MM.1S (cell line): Measurements from ENCODE around the gene CCDC88B.
A peak's percentile ranks its signal among the peaks of the same experiment; 100 is the strongest.

Experiments
- DNase-seq: peaks from one replicate; pipeline ENCODE4 v3.0.0-alpha.2; 2015
- H2AFZ ChIP-seq: fragments of 300-600 bp; sonication (generic); 2 replicates; pipeline ENCODE4 v1.6.0; 2016; ENCODE audit warnings: antibody characterized with exemption, low read length
- H3F3A ChIP-seq: fragments of 300-600 bp; sonication (generic); 2 replicates; pipeline ENCODE4 v1.6.1; 2016; ENCODE audit warnings: mild to moderate bottlenecking, antibody characterized with exemption, low read length, moderate library complexity, mixed read lengths; ENCODE audit not compliant: insufficient read depth
- H3K27ac ChIP-seq: fragments of 300-600 bp; sonication (generic); 2 replicates; pipeline ENCODE4 v1.5.1; 2016; ENCODE audit warnings: mild to moderate bottlenecking, low read length
- H3K27me3 ChIP-seq: fragments of 300-600 bp; sonication (generic); replicated peaks from 2 replicates; pipeline ENCODE4 v1.6.0; 2016; ENCODE audit warnings: low read length; ENCODE audit not compliant: insufficient read depth
- H3K36me3 ChIP-seq: fragments of 300-600 bp; sonication (generic); replicated peaks from 2 replicates; pipeline ENCODE4 v1.6.1; 2016; ENCODE audit warnings: mild to moderate bottlenecking, low read length, mixed read lengths; ENCODE audit not compliant: insufficient read depth
- H3K4me1 ChIP-seq: fragments of 300-600 bp; sonication (generic); 2 replicates; pipeline ENCODE4 v1.6.1; 2016; ENCODE audit warnings: low read length, mixed read lengths
- H3K4me2 ChIP-seq: fragments of 300-600 bp; sonication (generic); 2 replicates; pipeline ENCODE4 v1.6.0; 2016; ENCODE audit warnings: low read depth, low read length
- H3K4me3 ChIP-seq: fragments of 300-600 bp; sonication (generic); 2 replicates; pipeline ENCODE4 v1.5.1; 2016; ENCODE audit warnings: low read length, mixed read lengths
- H3K79me2 ChIP-seq: fragments of 300-600 bp; sonication (generic); 2 replicates; pipeline ENCODE4 v1.6.1; 2016; ENCODE audit warnings: mixed run types, low read length, mixed read lengths
- H3K9ac ChIP-seq: fragments of 300-600 bp; sonication (generic); 2 replicates; pipeline ENCODE4 v1.6.1; 2016; ENCODE audit warnings: low read length, mixed read lengths
- H3K9me2 ChIP-seq: fragments of 300-600 bp; sonication (generic); replicated peaks from 2 replicates; pipeline ENCODE4 v1.6.1; 2016; ENCODE audit warnings: mild to moderate bottlenecking, low read length, mixed read lengths; ENCODE audit not compliant: insufficient read depth
- H3K9me3 ChIP-seq: fragments of 300-600 bp; sonication (generic); replicated peaks from 2 replicates; pipeline ENCODE4 v1.6.1; 2016; ENCODE audit warnings: mild to moderate bottlenecking, low read length, mixed read lengths; ENCODE audit not compliant: insufficient read depth
- H4K20me1 ChIP-seq: fragments of 300-600 bp; sonication (generic); 2 replicates; pipeline ENCODE4 v1.6.1; 2016; ENCODE audit warnings: mild to moderate bottlenecking, low read length, moderate library complexity, mixed read lengths; ENCODE audit not compliant: insufficient read depth
- CTCF ChIP-seq: fragments of 300-600 bp; sonication (generic); IDR thresholded peaks from 2 replicates; pipeline ENCODE4 v1.5.1; 2016; ENCODE audit warnings: antibody characterized with exemption, low read length, mixed read lengths
- EZH2 ChIP-seq: fragments of 300-600 bp; sonication (generic); optimal IDR thresholded peaks from 2 replicates; pipeline ENCODE3; 2017; ENCODE audit warnings: low read depth, mild to moderate bottlenecking, antibody characterized with exemption, low read length, mixed read lengths
- EZH2phosphoT487 ChIP-seq: fragments of 300-600 bp; sonication (generic); IDR thresholded peaks from 2 replicates; pipeline ENCODE4 v1.6.1; 2018; ENCODE audit warnings: antibody characterized with exemption, low read length

Gene CCDC88B

DNA sequence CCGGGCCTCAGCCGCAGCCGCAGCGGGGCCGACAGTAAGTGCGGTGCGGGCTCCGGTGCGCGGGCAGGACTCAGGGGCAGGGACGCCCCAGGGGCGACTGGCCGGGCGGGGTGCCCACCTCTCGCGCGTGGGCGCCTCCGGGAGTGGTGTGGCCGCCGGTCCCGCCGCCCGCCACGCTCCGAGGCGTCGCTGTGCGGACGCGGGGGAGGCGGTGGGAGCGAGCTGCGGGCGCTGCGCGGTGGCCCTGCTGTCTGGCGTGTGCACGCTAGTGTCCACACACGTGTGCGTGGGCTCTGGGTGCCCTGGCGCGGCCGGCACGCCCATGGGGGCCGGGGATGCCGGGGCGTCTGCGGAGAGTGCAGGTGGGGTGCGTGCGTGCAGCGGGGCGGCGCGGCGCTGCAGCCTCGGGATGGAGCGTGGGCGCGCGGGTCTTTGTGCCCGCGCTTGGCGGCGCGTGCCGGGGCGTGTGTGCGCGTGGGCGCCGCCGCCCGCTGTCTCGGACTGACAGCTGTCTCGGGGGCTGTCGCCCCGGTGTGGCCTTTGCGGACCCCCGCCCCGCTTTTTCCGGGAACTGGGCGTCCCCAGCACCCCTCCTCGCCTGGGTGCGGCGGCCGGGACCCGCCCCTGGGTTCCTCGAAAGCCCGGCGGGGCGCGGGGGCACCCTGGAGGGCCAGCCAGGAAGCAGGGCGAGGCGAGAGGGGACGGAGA, 48.1 kb upstream of the CCDC88B start:
- no peak for TF ChIP-seq EZH2phosphoT487
- TF ChIP-seq EZH2 = no peak
- no peak for TF ChIP-seq CTCF
- H3K9me3 ChIP-seq = no peaks in the 10 kb centered on the region
- no peak overlapping the region for H2AFZ ChIP-seq
- no peak overlapping the region for H3K9ac ChIP-seq
- H3K4me3 ChIP-seq = no peak overlapping the region
- peaks cover 58% of the 10 kb centered on the region for H3K27me3 ChIP-seq
- H3K79me2 ChIP-seq = no peaks in the 10 kb centered on the region
- peak overlapping the region; percentile 12; the same call in 1 of the 2 replicates for H3K4me2 ChIP-seq
- no peak for DNase-seq
- no peaks in the 10 kb centered on the region for H3K36me3 ChIP-seq
- no peaks in the 10 kb centered on the region for H4K20me1 ChIP-seq
- no peaks in the 10 kb centered on the region for H3K4me1 ChIP-seq
- H3F3A ChIP-seq = 0 out of 2 replicates have a peak, but pooled peaks cover 5% of the 10 kb centered on the region
- no peaks in the 10 kb centered on the region for H3K9me2 ChIP-seq
- H3K27ac ChIP-seq = no peak overlapping the region

DNA sequence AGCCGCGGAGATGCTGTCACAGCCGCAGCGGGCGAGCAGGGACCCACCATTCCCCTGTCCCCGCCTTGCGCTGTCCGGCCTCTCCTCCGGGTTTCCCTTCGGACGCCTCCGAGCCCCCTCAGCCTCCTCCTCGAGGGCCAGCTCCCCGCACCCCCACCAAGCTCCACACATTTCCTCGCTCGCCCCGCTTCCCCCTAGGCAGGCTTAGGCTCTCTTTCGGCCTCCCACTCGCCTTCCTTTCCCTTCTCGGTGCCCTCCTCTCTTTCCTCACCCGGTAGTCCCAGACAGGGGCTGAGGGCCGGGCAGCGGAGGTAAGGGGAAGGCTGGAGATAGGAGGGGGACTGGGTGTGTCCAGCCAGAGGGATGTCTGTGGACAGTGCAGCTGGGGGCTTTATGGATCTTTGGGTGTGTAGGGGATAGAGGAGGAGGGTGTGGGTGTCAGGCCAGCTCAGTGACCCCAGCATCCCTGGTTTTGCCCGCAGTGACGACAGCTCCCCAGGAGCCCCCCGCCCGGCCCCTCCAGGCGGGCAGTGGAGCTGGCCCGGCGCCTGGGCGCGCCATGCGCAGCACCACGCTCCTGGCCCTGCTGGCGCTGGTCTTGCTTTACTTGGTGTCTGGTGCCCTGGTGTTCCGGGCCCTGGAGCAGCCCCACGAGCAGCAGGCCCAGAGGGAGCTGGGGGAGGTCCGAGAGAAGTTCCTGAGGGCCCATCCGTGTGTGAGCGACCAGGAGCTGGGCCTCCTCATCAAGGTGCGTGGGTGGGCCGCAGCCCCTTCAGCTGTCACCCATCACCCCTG, 47.3 kb upstream of the CCDC88B start:
- no peak overlapping the region for H3K4me3 ChIP-seq
- H2AFZ ChIP-seq = no peak overlapping the region
- H3K9ac ChIP-seq = no peak overlapping the region
- H3F3A ChIP-seq = 0 out of 2 replicates have a peak, but pooled peaks cover 5% of the 10 kb centered on the region
- no peaks in the 10 kb centered on the region for H3K4me1 ChIP-seq
- no peaks in the 10 kb centered on the region for H3K9me3 ChIP-seq
- no peak overlapping the region for H3K27ac ChIP-seq
- no peak for TF ChIP-seq EZH2phosphoT487
- TF ChIP-seq EZH2 = peak; percentile 43
- H3K79me2 ChIP-seq = no peaks in the 10 kb centered on the region
- no peaks in the 10 kb centered on the region for H3K36me3 ChIP-seq
- H3K27me3 ChIP-seq = peaks cover 65% of the 10 kb centered on the region
- H4K20me1 ChIP-seq = no peaks in the 10 kb centered on the region
- peak overlapping the region; percentile 12; the same call in 1 of the 2 replicates for H3K4me2 ChIP-seq
- peak; percentile 4 for DNase-seq
- H3K9me2 ChIP-seq = no peaks in the 10 kb centered on the region

GRCh38 chr11:64294774-64295173, 45.2 kb upstream of the CCDC88B start:
- Histone ChIP-seq H3F3A (0 out of 2 replicates have a peak, but pooled peaks cover 5% of the 10 kb centered on the region), H3K9me2 (no peaks in the 10 kb centered on the region), H3K4me1 (no peaks in the 10 kb centered on the region), H4K20me1 (no peaks in the 10 kb centered on the region), H3K9me3 (no peaks in the 10 kb centered on the region), H3K36me3 (no peaks in the 10 kb centered on the region), H3K27ac (no peak overlapping the region), H3K4me2 (no peak overlapping the region), H3K9ac (no peak overlapping the region), H3K27me3 (peaks cover 87% of the 10 kb centered on the region), H3K79me2 (no peaks in the 10 kb centered on the region), H3K4me3 (no peak overlapping the region), H2AFZ (no peak overlapping the region)
- TF ChIP-seq EZH2 (no peak), CTCF (no peak), EZH2phosphoT487 (no peak)
- no peak for DNase-seq
